Measurements from ENCODE around the gene MED12L.

DNA sequence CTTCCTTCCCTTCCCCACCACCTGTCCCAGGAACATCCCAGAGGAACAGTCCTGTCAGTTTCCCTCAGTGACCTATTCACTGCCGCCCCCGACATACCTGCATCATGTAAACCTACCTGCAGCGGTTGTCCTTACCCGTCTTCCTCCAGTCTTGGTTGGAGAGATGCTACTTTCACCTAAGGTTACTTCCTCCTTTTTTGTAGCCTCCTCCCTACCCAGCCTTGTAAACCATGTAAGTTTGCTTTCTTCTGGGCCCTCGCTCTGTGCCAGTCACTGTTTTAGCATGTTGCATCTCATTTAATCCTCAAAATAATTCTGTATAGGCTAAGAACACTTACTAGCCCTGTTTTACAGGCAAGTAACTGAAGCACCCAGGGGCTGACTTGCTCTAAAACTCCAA is 59.3 kb downstream of the MED12L start:
- TF ChIP-seq, protein P1, sequence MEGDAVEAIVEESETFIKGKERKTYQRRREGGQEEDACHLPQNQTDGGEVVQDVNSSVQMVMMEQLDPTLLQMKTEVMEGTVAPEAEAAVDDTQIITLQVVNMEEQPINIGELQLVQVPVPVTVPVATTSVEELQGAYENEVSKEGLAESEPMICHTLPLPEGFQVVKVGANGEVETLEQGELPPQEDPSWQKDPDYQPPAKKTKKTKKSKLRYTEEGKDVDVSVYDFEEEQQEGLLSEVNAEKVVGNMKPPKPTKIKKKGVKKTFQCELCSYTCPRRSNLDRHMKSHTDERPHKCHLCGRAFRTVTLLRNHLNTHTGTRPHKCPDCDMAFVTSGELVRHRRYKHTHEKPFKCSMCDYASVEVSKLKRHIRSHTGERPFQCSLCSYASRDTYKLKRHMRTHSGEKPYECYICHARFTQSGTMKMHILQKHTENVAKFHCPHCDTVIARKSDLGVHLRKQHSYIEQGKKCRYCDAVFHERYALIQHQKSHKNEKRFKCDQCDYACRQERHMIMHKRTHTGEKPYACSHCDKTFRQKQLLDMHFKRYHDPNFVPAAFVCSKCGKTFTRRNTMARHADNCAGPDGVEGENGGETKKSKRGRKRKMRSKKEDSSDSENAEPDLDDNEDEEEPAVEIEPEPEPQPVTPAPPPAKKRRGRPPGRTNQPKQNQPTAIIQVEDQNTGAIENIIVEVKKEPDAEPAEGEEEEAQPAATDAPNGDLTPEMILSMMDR (IDR thresholded peaks at IDR 0.05) = no peak
- no peak for TF ChIP-seq EP300 (IDR thresholded peaks at IDR 0.05)
- TF ChIP-seq POLR2A (IDR thresholded peaks at IDR 0.05) = no peak

Data from ovary (tissue), 3 donors.